Measurements from ENCODE around the gene WWTR1.

The WWTR1 gene

DNA sequence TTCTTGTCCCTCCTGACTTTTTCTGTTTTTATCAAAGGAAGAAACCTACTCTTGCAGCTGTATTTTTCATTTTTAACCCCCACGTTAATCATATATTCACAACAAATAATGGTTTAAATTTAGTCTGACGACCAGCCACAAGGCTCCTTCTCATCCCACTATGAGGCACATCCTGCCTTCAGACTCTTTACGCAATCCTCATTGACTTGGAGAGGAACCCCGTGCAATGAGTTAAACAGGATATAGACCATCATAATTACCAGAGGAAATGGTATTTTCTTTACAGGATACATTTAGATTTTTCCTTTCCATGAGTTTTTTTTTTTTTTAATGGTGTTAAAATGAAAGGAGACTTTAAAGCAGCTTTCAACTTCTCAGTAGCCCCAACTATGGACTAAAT is 68.5 kb downstream of the WWTR1 start:
- TF ChIP-seq, protein P1, sequence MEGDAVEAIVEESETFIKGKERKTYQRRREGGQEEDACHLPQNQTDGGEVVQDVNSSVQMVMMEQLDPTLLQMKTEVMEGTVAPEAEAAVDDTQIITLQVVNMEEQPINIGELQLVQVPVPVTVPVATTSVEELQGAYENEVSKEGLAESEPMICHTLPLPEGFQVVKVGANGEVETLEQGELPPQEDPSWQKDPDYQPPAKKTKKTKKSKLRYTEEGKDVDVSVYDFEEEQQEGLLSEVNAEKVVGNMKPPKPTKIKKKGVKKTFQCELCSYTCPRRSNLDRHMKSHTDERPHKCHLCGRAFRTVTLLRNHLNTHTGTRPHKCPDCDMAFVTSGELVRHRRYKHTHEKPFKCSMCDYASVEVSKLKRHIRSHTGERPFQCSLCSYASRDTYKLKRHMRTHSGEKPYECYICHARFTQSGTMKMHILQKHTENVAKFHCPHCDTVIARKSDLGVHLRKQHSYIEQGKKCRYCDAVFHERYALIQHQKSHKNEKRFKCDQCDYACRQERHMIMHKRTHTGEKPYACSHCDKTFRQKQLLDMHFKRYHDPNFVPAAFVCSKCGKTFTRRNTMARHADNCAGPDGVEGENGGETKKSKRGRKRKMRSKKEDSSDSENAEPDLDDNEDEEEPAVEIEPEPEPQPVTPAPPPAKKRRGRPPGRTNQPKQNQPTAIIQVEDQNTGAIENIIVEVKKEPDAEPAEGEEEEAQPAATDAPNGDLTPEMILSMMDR (IDR thresholded peaks at IDR 0.05; ENCODE audit: low read depth, low read length, missing control alignments), result no peak
- H3K4me3 ChIP-seq (replicated peaks; ENCODE audit: low read depth, low read length), result no peak overlapping the region
- DNase-seq (ENCODE audit: extremely low read depth, low read depth), result no peak

DNA sequence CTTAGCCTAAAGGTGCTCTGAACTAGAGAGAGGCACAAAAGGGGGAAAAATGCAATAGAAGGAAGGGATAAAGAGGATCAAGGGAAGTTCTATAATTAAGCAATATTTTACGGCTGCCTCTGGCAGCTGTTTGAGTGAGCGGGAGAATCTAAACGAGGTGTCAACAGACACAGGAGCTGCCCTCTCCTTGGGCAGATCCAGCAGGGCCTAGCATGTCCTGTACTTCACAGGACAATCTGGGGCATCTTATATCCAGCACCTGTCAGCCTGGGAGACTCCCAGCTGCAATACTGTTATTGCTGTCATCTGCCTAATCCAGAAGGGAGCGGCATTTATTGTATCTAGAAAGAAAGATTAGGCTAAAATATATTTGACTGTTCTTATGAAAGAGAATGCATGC is 68.9 kb downstream of the WWTR1 start:
- DNase-seq (ENCODE audit: extremely low read depth, low read depth), result no peak

DNA sequence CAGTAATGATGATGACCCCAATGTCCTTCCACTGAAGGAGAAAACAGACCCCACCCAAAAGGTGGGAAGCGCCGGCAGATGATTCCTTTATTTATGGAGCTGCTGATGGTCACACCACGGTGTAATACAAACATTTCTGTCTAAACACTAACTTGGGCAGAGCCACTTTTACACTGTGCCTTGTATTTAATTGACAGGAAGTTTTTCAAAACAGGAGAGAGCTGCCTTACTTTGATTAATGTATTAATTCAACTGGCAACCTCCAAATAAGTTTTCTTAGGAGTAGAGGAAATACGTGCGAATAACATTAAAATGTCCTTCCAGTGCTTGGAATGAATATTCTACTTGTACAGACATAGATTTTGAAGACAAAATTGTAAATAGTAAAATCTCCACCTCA is 70.4 kb downstream of the WWTR1 start:
- no peak for DNase-seq (ENCODE audit: extremely low read depth, low read depth)
- H3K4me3 ChIP-seq (replicated peaks; ENCODE audit: low read depth, low read length), result no peak overlapping the region
- TF ChIP-seq, protein P1 (IDR thresholded peaks at IDR 0.05; ENCODE audit: low read depth, low read length, missing control alignments), result no peak

More for the DNA sequence above, 68.9 kb downstream of the WWTR1 start:
- TF ChIP-seq, protein P1 (IDR thresholded peaks at IDR 0.05; ENCODE audit: low read depth, low read length, missing control alignments), result no peak
- no peak overlapping the region for H3K4me3 ChIP-seq (replicated peaks; ENCODE audit: low read depth, low read length)

DNA sequence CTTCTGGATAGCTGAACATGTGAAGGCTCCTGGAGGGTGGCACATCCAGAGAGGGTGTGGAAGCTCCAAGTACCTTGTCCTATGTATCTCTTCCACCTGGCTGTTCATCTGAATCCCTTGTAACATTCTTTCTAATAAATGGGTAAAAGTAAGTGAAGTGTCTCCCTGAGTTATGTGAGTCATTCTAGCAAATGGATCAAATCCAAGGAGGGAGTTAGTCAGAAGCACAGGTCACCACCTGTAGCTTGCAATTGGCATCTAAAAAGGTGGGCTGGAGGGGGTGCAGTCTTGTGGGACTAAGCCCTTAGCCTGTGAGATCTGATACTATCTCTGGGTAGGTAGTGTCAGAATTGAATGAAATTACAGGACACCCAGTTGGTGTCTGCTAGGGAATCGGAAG is 71.0 kb downstream of the WWTR1 start:
- DNase-seq (ENCODE audit: extremely low read depth, low read depth), result no peak
- TF ChIP-seq, protein P1 (IDR thresholded peaks at IDR 0.05; ENCODE audit: low read depth, low read length, missing control alignments), result no peak
- no peak overlapping the region for H3K4me3 ChIP-seq (replicated peaks; ENCODE audit: low read depth, low read length)

DNA sequence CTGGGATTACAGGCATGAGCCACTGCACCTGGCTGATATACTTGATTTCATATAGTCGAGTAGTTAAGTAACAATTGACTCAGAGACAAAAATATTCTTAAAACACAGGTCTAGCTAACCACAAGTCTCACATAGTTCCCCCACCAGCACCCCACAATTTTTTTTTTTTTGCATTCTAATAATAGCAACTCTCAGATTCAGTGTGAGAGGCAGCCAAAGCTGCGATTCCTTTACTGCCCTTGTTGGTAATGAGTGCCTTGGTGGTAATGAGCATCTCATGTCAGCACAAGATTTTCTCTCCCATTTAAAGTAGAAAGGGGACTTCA is 72.5 kb downstream of the WWTR1 start:
- no peak for DNase-seq (ENCODE audit: extremely low read depth, low read depth)
- H3K4me3 ChIP-seq (replicated peaks; ENCODE audit: low read depth, low read length), result no peak overlapping the region
- TF ChIP-seq, protein P1 (IDR thresholded peaks at IDR 0.05; ENCODE audit: low read depth, low read length, missing control alignments), result no peak

DNA sequence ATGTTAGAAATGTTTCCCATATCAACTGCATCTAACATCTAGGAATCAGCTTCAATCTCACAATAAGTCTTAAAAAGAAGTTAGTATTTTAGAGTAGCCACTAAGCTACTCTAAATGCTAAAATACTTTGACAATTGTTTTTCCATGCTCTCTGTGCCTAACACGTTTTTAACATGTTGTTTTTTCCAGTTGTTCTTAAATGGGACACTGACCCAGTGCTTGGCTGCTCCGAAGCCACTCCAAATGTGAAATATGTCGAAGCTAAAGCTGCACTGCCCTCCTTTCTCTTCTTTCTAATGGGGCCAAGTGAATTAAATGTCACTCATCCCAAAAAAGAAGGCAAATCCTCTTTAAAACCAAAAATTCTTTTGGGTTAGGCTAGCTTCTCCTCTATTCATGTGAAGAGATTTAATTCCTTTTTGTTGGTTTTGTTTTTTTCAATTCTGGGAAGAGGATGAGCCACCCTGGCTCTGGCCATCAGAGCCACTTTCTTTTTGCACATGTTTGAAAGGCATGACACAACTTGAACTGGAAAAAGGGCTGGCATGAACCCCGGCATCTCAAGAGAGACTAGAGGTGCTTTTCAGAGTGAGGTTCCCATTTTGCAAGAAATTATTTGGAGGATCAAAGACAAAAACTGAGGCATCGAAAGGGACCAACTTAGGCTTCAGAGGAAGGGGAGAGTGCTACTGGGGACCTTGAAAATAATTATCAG is 73.7 kb downstream of the WWTR1 start:
- TF ChIP-seq, protein P1 (IDR thresholded peaks at IDR 0.05; ENCODE audit: low read depth, low read length, missing control alignments), result no peak
- no peak for DNase-seq (ENCODE audit: extremely low read depth, low read depth)
- H3K4me3 ChIP-seq (replicated peaks; ENCODE audit: low read depth, low read length), result no peak overlapping the region

DNA sequence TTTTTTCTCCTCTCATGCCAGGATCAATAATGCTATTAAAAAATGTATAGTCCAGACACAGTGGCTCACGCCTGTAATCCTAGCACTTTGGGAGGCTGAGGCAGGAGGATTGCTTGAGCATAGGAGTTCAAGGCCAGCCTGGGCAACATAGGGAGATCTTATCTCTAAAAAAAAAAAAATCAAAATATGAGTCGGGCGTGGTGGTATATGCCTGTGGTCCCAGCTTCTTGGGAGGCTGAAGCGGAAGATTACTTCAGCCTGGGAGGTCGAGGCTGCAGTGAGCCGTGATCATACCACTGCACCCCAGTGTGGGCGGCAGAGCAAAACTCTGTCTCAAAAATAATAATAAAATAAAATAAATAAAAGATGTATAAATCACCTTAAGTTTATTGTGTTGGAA is 75.4 kb downstream of the WWTR1 start:
- H3K4me3 ChIP-seq (replicated peaks; ENCODE audit: low read depth, low read length), result no peak overlapping the region
- TF ChIP-seq, protein P1 (IDR thresholded peaks at IDR 0.05; ENCODE audit: low read depth, low read length, missing control alignments), result no peak
- no peak for DNase-seq (ENCODE audit: extremely low read depth, low read depth)
